Ovary (tissue), 3 donors: Measurements from ENCODE around the gene UTP4.

Source experiments
- EP300 ChIP-seq: sonication (generic); formaldehyde crosslinking; IDR thresholded peaks from one replicate; pipeline ENCODE4 v1.6.1; 2017; ENCODE audit warnings: antibody characterized with exemption
- POLR2A ChIP-seq: fragments of 450-650 bp; IDR thresholded peaks from one replicate; pipeline ENCODE4 v1.6.1; 2017; ENCODE audit warnings: antibody characterized with exemption, mild to moderate bottlenecking, moderate library complexity
- TF ChIP-seq, protein P1 (sequence below), 3 donors: fragments of 450-650 bp in 2 of 3; fragments of 200-600 bp in 1 of 3; IDR thresholded peaks; one replicate each; pipeline versions ENCODE4 v1.5.1 to v1.8.0; 2016 to 2022; ENCODE audit warnings: antibody characterized with exemption in 3 of 3, mild to moderate bottlenecking in 1 of 3
- donor health status: DM: no; HTN: no; CAD: no.

DNA sequence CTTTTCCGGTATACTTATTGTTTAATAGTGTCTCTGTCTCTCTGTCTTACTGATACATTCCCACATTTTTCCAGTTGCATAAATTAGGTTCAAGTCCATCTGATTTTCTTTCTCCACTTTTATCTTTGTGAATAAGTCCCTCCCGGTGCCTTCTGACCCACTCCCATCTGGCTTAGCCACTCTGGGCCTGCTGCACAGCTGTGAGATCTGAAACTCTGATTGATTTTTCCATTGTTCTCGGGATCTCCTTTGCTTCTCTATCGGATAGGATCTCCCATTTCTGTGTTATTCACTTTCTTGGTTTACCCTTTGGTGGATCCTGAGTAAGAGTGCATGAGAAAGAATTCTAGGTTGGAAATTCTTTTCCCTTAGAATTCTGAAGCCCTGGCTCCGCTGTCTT is 8.6 kb downstream of the UTP4 start:
- TF ChIP-seq, protein P1, sequence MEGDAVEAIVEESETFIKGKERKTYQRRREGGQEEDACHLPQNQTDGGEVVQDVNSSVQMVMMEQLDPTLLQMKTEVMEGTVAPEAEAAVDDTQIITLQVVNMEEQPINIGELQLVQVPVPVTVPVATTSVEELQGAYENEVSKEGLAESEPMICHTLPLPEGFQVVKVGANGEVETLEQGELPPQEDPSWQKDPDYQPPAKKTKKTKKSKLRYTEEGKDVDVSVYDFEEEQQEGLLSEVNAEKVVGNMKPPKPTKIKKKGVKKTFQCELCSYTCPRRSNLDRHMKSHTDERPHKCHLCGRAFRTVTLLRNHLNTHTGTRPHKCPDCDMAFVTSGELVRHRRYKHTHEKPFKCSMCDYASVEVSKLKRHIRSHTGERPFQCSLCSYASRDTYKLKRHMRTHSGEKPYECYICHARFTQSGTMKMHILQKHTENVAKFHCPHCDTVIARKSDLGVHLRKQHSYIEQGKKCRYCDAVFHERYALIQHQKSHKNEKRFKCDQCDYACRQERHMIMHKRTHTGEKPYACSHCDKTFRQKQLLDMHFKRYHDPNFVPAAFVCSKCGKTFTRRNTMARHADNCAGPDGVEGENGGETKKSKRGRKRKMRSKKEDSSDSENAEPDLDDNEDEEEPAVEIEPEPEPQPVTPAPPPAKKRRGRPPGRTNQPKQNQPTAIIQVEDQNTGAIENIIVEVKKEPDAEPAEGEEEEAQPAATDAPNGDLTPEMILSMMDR (IDR thresholded peaks at IDR 0.05) = no peak
- TF ChIP-seq EP300 = no peak
- no peak for TF ChIP-seq POLR2A
